ENCODE data around the gene TBCD.

TBCD gene

GRCh38 chr17:82878527-82878926 lies 126.7 kb downstream of the TBCD start:
- no peak for DNase-seq (ENCODE audit: low spot score)

GRCh38 chr17:82879241-82879640 lies 127.4 kb downstream of the TBCD start:
- no peak for TF ChIP-seq CTCF (IDR thresholded peaks at IDR 0.05; ENCODE audit: extremely low read depth, missing control alignments)
- DNase-seq (ENCODE audit: low spot score), result no peak

More at GRCh38 chr17:82878527-82878926, 126.7 kb downstream of the TBCD start:
- no peak for TF ChIP-seq CTCF (IDR thresholded peaks at IDR 0.05; ENCODE audit: extremely low read depth, missing control alignments)

GRCh38 chr17:82880620-82881323 lies 128.9 kb downstream of the TBCD start:
- DNase-seq (ENCODE audit: low spot score), result no peak
- no peak for TF ChIP-seq CTCF (IDR thresholded peaks at IDR 0.05; ENCODE audit: extremely low read depth, missing control alignments)

- no peak for TF ChIP-seq CTCF (IDR thresholded peaks at IDR 0.05; ENCODE audit: extremely low read depth, missing control alignments)
- DNase-seq (ENCODE audit: low spot score), result no peak
These were observed 129.5 kb downstream of the TBCD start for GRCh38 chr17:82881324-82881823.

GRCh38 chr17:82881900-82882714 lies 130.2 kb downstream of the TBCD start:
- DNase-seq (ENCODE audit: low spot score), result no peak
- TF ChIP-seq CTCF (IDR thresholded peaks at IDR 0.05; ENCODE audit: extremely low read depth, missing control alignments), result no peak

GRCh38 chr17:82882715-82883418 lies 131.0 kb downstream of the TBCD start:
- no peak for DNase-seq (ENCODE audit: low spot score)
- TF ChIP-seq CTCF (IDR thresholded peaks at IDR 0.05; ENCODE audit: extremely low read depth, missing control alignments), result no peak
